K562 (cell line): ENCODE results near the gene SOST. TPM values are rescaled to one million over a fixed set of nuclear protein-coding genes. Genes with fewer than 3 reads are reported as not detected.

Experiments
- ATAC-seq: fragments of 200-7000 bp; cut with Tn5 transposase; 3 replicates; pipeline ENCODE4 v1.9.1; 2020; ENCODE audit warnings: moderate library complexity
- BruUV-seq: library from RNA; stranded (reverse); fragments of 400-500 nt; replicated peaks from 2 replicates; lab custom pipeline; 2021; lab: Mats Ljungman, UMichigan
- CTCF ChIA-PET: fragments of 300-600 bp; formaldehyde crosslinking; extraction: SDS; loops from one replicate; lab custom pipeline; 2021; ENCODE audit warnings: low intra/inter-chr PET ratio; lab: Yijun Ruan, JAX
- POLR2A ChIA-PET: fragments of 300-600, 350-650 bp; sonication (Branson Sonifier 250); formaldehyde crosslinking; extraction: SDS; loops from one replicate; lab custom pipeline; 2021; ENCODE audit warnings: antibody characterized with exemption, inconsistent platforms; lab: Yijun Ruan, JAX
- DNase-seq, 4 experiments: peaks; one replicate each; pipeline versions ENCODE4 v3.0.0 to v3.0.0-alpha.2; 2011 to 2018; ENCODE audit warnings: low spot score in 3 of 4, mixed read lengths in 3 of 4; ENCODE audit errors: extremely low read depth in 1 of 4
- FAIRE-seq: peaks from 2 replicates; lab custom pipeline; 2011; peaks lifted over from hg19 to GRCh38; lab: Jason Lieb, UNC
- H2AFZ ChIP-seq: 2 replicates; pipeline ENCODE4 v1.6.0; 2011; ENCODE audit warnings: low read depth, low read length, control low read depth, inconsistent platforms
- H3K27ac ChIP-seq: fragments of 200-600 bp; 3 replicates; pipeline ENCODE4 v1.8.0; 2011; ENCODE audit warnings: low read depth, mild to moderate bottlenecking, control low read depth, inconsistent platforms, low read length, moderate library complexity, mixed read lengths; ENCODE audit errors: extremely low read depth
- H3K27me3 ChIP-seq, 2 experiments: fragments of 300-600 bp in 1 of 2; 2 replicates in 1 of 2; 3 replicates in 1 of 2; pipeline versions ENCODE4 v1.6.0 to v1.8.0; 2011; ENCODE audit warnings: inconsistent platforms in 2 of 2, low read length in 2 of 2, mild to moderate bottlenecking in 1 of 2, mixed read lengths in 1 of 2, moderate library complexity in 1 of 2; ENCODE audit not compliant: control insufficient read depth in 2 of 2, insufficient read depth in 2 of 2
- H3K36me3 ChIP-seq: fragments of 300-600 bp; 3 replicates; pipeline ENCODE4 v1.8.0; 2011; ENCODE audit warnings: mild to moderate bottlenecking, low read length, inconsistent platforms; ENCODE audit not compliant: control insufficient read depth, insufficient read depth
- H3K4me1 ChIP-seq, 2 experiments: fragments of 200-600 bp in 1 of 2; replicated peaks in 1 of 2; 2 replicates in 1 of 2; 3 replicates in 1 of 2; pipeline versions ENCODE4 v1.5.1 to v1.8.0; 2011; ENCODE audit warnings: inconsistent platforms in 2 of 2, low read length in 2 of 2, mild to moderate bottlenecking in 1 of 2, mixed read lengths in 1 of 2, moderate library complexity in 1 of 2; ENCODE audit not compliant: control insufficient read depth in 2 of 2, insufficient read depth in 2 of 2
- H3K4me2 ChIP-seq: 2 replicates; pipeline ENCODE4 v1.6.1; 2011; ENCODE audit warnings: low read length, control low read depth, inconsistent platforms, mixed read lengths; ENCODE audit not compliant: insufficient read depth
- H3K4me3 ChIP-seq: fragments of 200-600 bp; sonication (generic), shearing (Covaris generic); 2 replicates; pipeline ENCODE4 v1.5.1; 2016; ENCODE audit warnings: control low read depth, inconsistent platforms
- H3K79me2 ChIP-seq: fragments of 200-600 bp; 3 replicates; pipeline ENCODE4 v1.8.0; 2011; ENCODE audit warnings: low read length, inconsistent platforms; ENCODE audit not compliant: control insufficient read depth, insufficient read depth
- H3K9ac ChIP-seq, 2 experiments: 2 replicates each; pipeline versions ENCODE4 v1.6.0 to v1.6.1; 2011; ENCODE audit warnings: low read depth in 2 of 2, low read length in 2 of 2, control low read depth in 1 of 2, inconsistent platforms in 1 of 2, mild to moderate bottlenecking in 1 of 2, mixed read lengths in 1 of 2; ENCODE audit not compliant: insufficient read depth in 1 of 2
- H3K9me1 ChIP-seq: one replicate; pipeline ENCODE4 v1.6.0; 2011; ENCODE audit warnings: inconsistent platforms, mild to moderate bottlenecking, low read length, moderate library complexity; ENCODE audit not compliant: control insufficient read depth, insufficient read depth
- H3K9me3 ChIP-seq: replicated peaks from 2 replicates; pipeline ENCODE4 v1.5.1; 2011; ENCODE audit warnings: low read depth, low read length, inconsistent platforms; ENCODE audit not compliant: control insufficient read depth, insufficient read depth
- H4K20me1 ChIP-seq: replicated peaks from 2 replicates; pipeline ENCODE4 v1.6.1; 2011; ENCODE audit warnings: low read length, inconsistent platforms, mixed read lengths; ENCODE audit not compliant: control insufficient read depth, insufficient read depth
- FOXM1 ChIP-seq, 2 experiments: fragments of 450-650 bp in 1 of 2; sonication (generic) in 1 of 2; formaldehyde crosslinking in 1 of 2; IDR thresholded peaks; 2 replicates each; pipeline versions ENCODE4 v1.6.1 to v1.9.0; 2017 to 2022; ENCODE audit warnings: low read depth in 2 of 2, mild to moderate bottlenecking in 2 of 2, missing genetic modification reagents in 1 of 2, moderate library complexity in 1 of 2
- HEY1 ChIP-seq: fragments of 250-450 bp; sonication (Bioruptor Pico); IDR thresholded peaks from 2 replicates; pipeline ENCODE4 v1.5.0; 2020; ENCODE audit warnings: mild to moderate bottlenecking, moderate library complexity, borderline replicate concordance
- IRF2 ChIP-seq: sonication (generic); formaldehyde crosslinking; IDR thresholded peaks from 2 replicates; pipeline ENCODE4 v1.8.1; 2022; ENCODE audit warnings: mild to moderate bottlenecking, missing genetic modification reagents
- LARP7 ChIP-seq: fragments of 450-650 bp; IDR thresholded peaks from 2 replicates; pipeline ENCODE4 v1.6.1; 2016
- PCBP1 ChIP-seq: fragments of 200-400 bp; formaldehyde crosslinking; IDR thresholded peaks from 2 replicates; pipeline ENCODE4 v1.6.1; 2018; ENCODE audit warnings: mild to moderate bottlenecking, low read depth, low read length; ENCODE audit not compliant: poor library complexity, severe bottlenecking
- RBM22 ChIP-seq: fragments of 200-400 bp; formaldehyde crosslinking; IDR thresholded peaks from 2 replicates; pipeline ENCODE4 v1.6.1; 2018; ENCODE audit warnings: low read length, low read depth; ENCODE audit not compliant: poor library complexity, severe bottlenecking
- RFX1 ChIP-seq: fragments of 450-650 bp; IDR thresholded peaks from 2 replicates; pipeline ENCODE4 v1.6.1; 2016; ENCODE audit warnings: mild to moderate bottlenecking, moderate library complexity
- THRAP3 ChIP-seq: fragments of 450-650 bp; IDR thresholded peaks from 2 replicates; pipeline ENCODE4 v1.6.1; 2016; ENCODE audit warnings: mild to moderate bottlenecking, inconsistent platforms, borderline replicate concordance
- XRCC3 ChIP-seq: fragments of 450-650 bp; IDR thresholded peaks from 2 replicates; pipeline ENCODE4 v1.6.1; 2017; ENCODE audit warnings: mild to moderate bottlenecking, moderate library complexity
- ZFP1 ChIP-seq: fragments of 450-650 bp; formaldehyde crosslinking; IDR thresholded peaks from 2 replicates; pipeline ENCODE4 v1.4.0; 2020; ENCODE audit warnings: mild to moderate bottlenecking, mixed read lengths
- ZFPM2 ChIP-seq: fragments of 250-450 bp; sonication (Bioruptor Pico); IDR thresholded peaks from 2 replicates; pipeline ENCODE4 v1.5.1; 2022; ENCODE audit warnings: mild to moderate bottlenecking
- ZKSCAN1 ChIP-seq: fragments of 150-350 bp; IDR thresholded peaks from 2 replicates; pipeline ENCODE4 v1.6.1; 2016; ENCODE audit warnings: low read depth, low read length
- ZNF263 ChIP-seq: sonication (generic); formaldehyde crosslinking; IDR thresholded peaks from 2 replicates; pipeline ENCODE4 v1.8.0; 2022; ENCODE audit warnings: mild to moderate bottlenecking, missing genetic modification reagents, borderline replicate concordance
- ZNF436 ChIP-seq: fragments of 250-450, 450-650 bp; sonication (Bioruptor Pico); formaldehyde crosslinking; IDR thresholded peaks from 2 replicates; pipeline ENCODE4 v1.7.0; 2020; ENCODE audit warnings: mild to moderate bottlenecking
- ZNF561 ChIP-seq: fragments of 450-650 bp; formaldehyde crosslinking; conservative IDR thresholded peaks from 2 replicates; pipeline ENCODE4 v1.4.0; 2020; ENCODE audit warnings: mild to moderate bottlenecking, moderate library complexity
- ZNF696 ChIP-seq: fragments of 250-450 bp; sonication (Bioruptor Pico); conservative IDR thresholded peaks from 2 replicates; pipeline ENCODE4 v1.4.0; 2020; ENCODE audit warnings: mild to moderate bottlenecking, moderate library complexity
- ZNF707 ChIP-seq: fragments of 250-450 bp; sonication (Bioruptor Pico); conservative IDR thresholded peaks from 2 replicates; pipeline ENCODE4 v1.8.0; 2022; ENCODE audit warnings: inconsistent platforms, mild to moderate bottlenecking, moderate library complexity
- WGBS: fragments of 100-300 bp; shearing (Covaris generic); methylation state at CpG from one replicate; pipeline ENCODE4 v1.1.6; 2016; ENCODE audit warnings: low coverage, mixed read lengths; ENCODE audit not compliant: insufficient coverage; ENCODE audit errors: missing lambda C conversion rate; 5-methylcytosine and 5-hydroxymethylcytosine counted together
- in situ Hi-C: fragments of 300-500 bp; cut with MboI; formaldehyde crosslinking; loops from 4 replicates; pipeline ENCODE4 v1.15.0; 2018; ENCODE audit warnings: inconsistent platforms, mixed read lengths
- intact Hi-C: fragments of 100-400 bp; cut with micrococcal nuclease; formaldehyde crosslinking; loops from 2 replicates; pipeline ENCODE4 v1.14.2; 2022
- polyA plus RNA-seq, 8 experiments: library from polyadenylated mRNA; depleted of rRNA in 4 of 8; stranded (reverse) in 5 of 8; unstranded in 3 of 8; fragments of >200 nt; fragmentation: Nextera tagmentation in 2 of 8; fragmentation: Illumina TruSeq in 1 of 8; extraction: Ambion mirVana in 2 of 8; extraction: Trizol in 1 of 8; gene quantifications; 2 replicates each; pipeline versions ENCODE4 v1.2.1 to v1.2.3, GENCODE V29; 2011 to 2014; ENCODE audit warnings: inconsistent platforms in 1 of 8, missing spikeins in 1 of 8
- total RNA-seq, 7 experiments: library from RNA; depleted of rRNA in 6 of 7; stranded (reverse); fragments of >200 nt in 6 of 7; fragmentation: Illumina TruSeq in 2 of 7; extraction: Trizol in 2 of 7; gene quantifications; 2 replicates each; pipeline versions ENCODE4 v1.2.1 to v1.2.3, GENCODE V29; 2011 to 2021; ENCODE audit warnings: low replicate concordance in 1 of 7
- TF ChIP-seq, protein P1 (sequence below): sonication (generic); formaldehyde crosslinking; IDR thresholded peaks from 2 replicates; pipeline ENCODE4 v1.8.0; 2022; ENCODE audit warnings: mild to moderate bottlenecking, missing genetic modification reagents

SOST gene
- total and polyA plus RNA-seq, 9 of the 15 experiments (the other 6 are each of a cell fraction or from before 2014, with no cell fraction given): not detected

DNA sequence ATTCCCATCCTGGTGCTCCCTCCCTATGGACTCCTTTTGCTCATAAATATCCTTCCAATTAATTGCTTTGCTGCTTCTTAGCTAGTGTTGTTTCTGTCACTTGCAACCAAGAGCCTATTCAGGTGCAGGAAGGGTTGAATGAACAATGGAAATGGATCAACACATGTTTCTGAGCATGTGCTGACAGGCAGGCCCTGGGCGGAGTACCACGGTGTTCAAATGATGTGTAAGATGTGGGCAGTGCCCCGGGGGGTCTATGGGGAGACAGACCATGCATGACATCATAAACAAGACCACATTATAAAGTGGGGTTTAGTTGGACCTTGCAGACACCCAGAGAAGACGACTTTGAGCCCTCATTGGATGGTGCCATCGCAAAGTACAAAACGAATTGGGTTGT is 48.5 kb downstream of the SOST start:
- H2AFZ ChIP-seq: no peak overlapping the region
- TF ChIP-seq ZFP1 (no peak), ZNF696 (CRISPR knock-in tag) (no peak), ZNF707 (CRISPR knock-in tag) (no peak), PCBP1 (no peak), LARP7 (no peak), ZNF263 (CRISPR knock-in tag) (no peak), ZKSCAN1 (no peak), THRAP3 (no peak), FOXM1 (IDR thresholded peaks at IDR 0.05; ENCODE audit: low read depth) (no peak), FOXM1 (CRISPR knock-in tag; IDR thresholded peaks at IDR 0.05; ENCODE audit: low read depth) (no peak), RFX1 (no peak), XRCC3 (no peak), IRF2 (CRISPR knock-in tag) (no peak), ZNF436 (no peak), ZFPM2 (CRISPR knock-in tag) (no peak), ZNF561 (CRISPR knock-in tag) (no peak), RBM22 (no peak), HEY1 (no peak)
- TF ChIP-seq, protein P1, sequence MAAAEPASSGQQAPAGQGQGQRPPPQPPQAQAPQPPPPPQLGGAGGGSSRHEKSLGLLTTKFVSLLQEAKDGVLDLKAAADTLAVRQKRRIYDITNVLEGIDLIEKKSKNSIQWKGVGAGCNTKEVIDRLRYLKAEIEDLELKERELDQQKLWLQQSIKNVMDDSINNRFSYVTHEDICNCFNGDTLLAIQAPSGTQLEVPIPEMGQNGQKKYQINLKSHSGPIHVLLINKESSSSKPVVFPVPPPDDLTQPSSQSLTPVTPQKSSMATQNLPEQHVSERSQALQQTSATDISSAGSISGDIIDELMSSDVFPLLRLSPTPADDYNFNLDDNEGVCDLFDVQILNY (CRISPR knock-in tag): no peak
- no peak overlapping the region for H3K9ac ChIP-seq
- no peak overlapping the region for H3K4me3 ChIP-seq
- H3K27ac ChIP-seq: no peak overlapping the region
- H3K9me3 ChIP-seq: no peaks in the 10 kb centered on the region; the same call in 1 of the 2 replicates
- in situ Hi-C loops (no loop called here), intact Hi-C loops (no loop called here)
- BruUV-seq: no TSS peak
- peaks cover 37 to 76% of the 10 kb centered on the region in 2 experiments for H3K27me3 ChIP-seq
- FAIRE-seq: no peak
- CTCF ChIA-PET: no interaction called here
- H4K20me1 ChIP-seq: no peaks in the 10 kb centered on the region
- DNase-seq: no peak
- H3K79me2 ChIP-seq: no peaks in the 10 kb centered on the region
- H3K4me2 ChIP-seq: no peak overlapping the region
- H3K4me1 ChIP-seq: peaks cover 0 to 6% of the 10 kb centered on the region in 2 experiments; a peak in 2 of 5 replicates
- H3K9me1 ChIP-seq: no peaks in the 10 kb centered on the region
- no peak for ATAC-seq
- under 1% methylated on average over 6 of the region's 6 CpGs for WGBS
- H3K36me3 ChIP-seq: no peaks in the 10 kb centered on the region
- POLR2A ChIA-PET: no interaction called here
